PC-9 (cell line): ENCODE measurements around the gene HSPA14.

Source experiments
- CTCF ChIP-seq: fragments of 200-600 bp; sonication (generic); conservative IDR thresholded peaks from 2 replicates; pipeline ENCODE4 v1.6.1; 2017; ENCODE audit warnings: mixed run types, antibody characterized with exemption, mild to moderate bottlenecking, moderate library complexity
- EZH2 ChIP-seq: fragments of 200-600 bp; sonication (generic); IDR thresholded peaks from 2 replicates; pipeline ENCODE4 v1.8.0; 2017; ENCODE audit warnings: antibody characterized with exemption, low read depth

DNA sequence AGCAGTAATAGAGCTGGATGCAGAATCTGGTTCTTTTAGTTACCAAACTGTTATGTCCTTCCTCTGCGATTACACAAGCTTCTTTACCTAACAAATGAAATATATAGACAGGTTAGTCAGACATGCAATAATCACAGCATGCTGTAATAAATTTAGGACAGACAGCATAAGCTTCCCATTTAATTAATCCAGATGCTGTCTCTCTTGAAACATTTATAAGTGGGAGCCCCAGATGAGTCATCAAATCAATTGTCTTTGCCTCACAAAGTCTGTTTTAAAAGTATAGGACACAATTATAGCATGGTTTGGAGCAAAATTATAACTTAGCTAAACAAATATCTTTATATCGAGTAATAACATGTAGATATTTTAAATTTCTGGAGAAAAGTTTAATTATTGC is 1.9 kb upstream of the HSPA14 start:
- TF ChIP-seq CTCF = no peak
- TF ChIP-seq EZH2 = no peak
